SK-N-MC (cell line): ENCODE data around the gene CDH4.

Experiments
- EZH2 ChIP-seq: fragments of 200-600 bp; sonication (generic); IDR thresholded peaks from one replicate; pipeline ENCODE4 v1.6.1; 2017; ENCODE audit warnings: antibody characterized with exemption
- POLR2AphosphoS5 ChIP-seq: IDR thresholded peaks from 2 replicates; pipeline ENCODE4 v1.6.1; 2012; ENCODE audit warnings: mild to moderate bottlenecking, low read depth, low read length, borderline replicate concordance

GRCh38 chr20:61807471-61808160, 555.6 kb downstream of the CDH4 start:
- TF ChIP-seq POLR2AphosphoS5: no peak
- TF ChIP-seq EZH2: no peak
